Astrocyte (in vitro differentiated cells and primary cell): ENCODE results near the gene PTPRN2. TPM values are rescaled to one million over a fixed set of nuclear protein-coding genes. Genes with fewer than 3 reads are reported as not detected.

ENCODE experiments used
- DNase-seq: peaks from one replicate; pipeline ENCODE4 v3.0.0-alpha.2; 2010; ENCODE audit warnings: low read depth
- FAIRE-seq: peaks from 2 replicates; lab custom pipeline; 2011; peaks lifted over from hg19 to GRCh38; lab: Jason Lieb, UNC
- H2AFZ ChIP-seq: 2 replicates; pipeline ENCODE4 v1.6.0; 2012; ENCODE audit warnings: low read depth, low read length, inconsistent platforms
- H3K27ac ChIP-seq: 2 replicates; pipeline ENCODE4 v1.5.1; 2011; ENCODE audit warnings: low read depth, low read length, inconsistent platforms
- H3K27me3 ChIP-seq: 2 replicates; pipeline ENCODE4 v1.6.0; 2011; ENCODE audit warnings: low read length, inconsistent platforms; ENCODE audit not compliant: insufficient read depth
- H3K36me3 ChIP-seq: 2 replicates; pipeline ENCODE4 v1.5.1; 2011; ENCODE audit warnings: low read length, inconsistent platforms; ENCODE audit not compliant: insufficient read depth
- H3K4me1 ChIP-seq: 2 replicates; pipeline ENCODE4 v1.5.1; 2011; ENCODE audit warnings: low read length, inconsistent platforms; ENCODE audit not compliant: insufficient read depth
- H3K4me2 ChIP-seq: 2 replicates; pipeline ENCODE4 v1.6.0; 2012; ENCODE audit warnings: low read length, inconsistent platforms
- H3K4me3 ChIP-seq: 2 replicates; pipeline ENCODE4 v1.5.1; 2011; ENCODE audit warnings: low read depth, mild to moderate bottlenecking, low read length, inconsistent platforms; ENCODE audit not compliant: insufficient read depth
- H3K79me2 ChIP-seq: 2 replicates; pipeline ENCODE4 v1.6.0; 2012; ENCODE audit warnings: mild to moderate bottlenecking, low read length, inconsistent platforms; ENCODE audit not compliant: insufficient read depth
- H3K9ac ChIP-seq: 2 replicates; pipeline ENCODE4 v1.6.0; 2012; ENCODE audit warnings: mild to moderate bottlenecking, low read length, inconsistent platforms
- H3K9me3 ChIP-seq: 2 replicates; pipeline ENCODE4 v1.5.1; 2012; ENCODE audit warnings: low read depth, mild to moderate bottlenecking, low read length, inconsistent platforms; ENCODE audit not compliant: insufficient read depth
- H4K20me1 ChIP-seq: 2 replicates; pipeline ENCODE4 v1.6.0; 2012; ENCODE audit warnings: low read length, inconsistent platforms; ENCODE audit not compliant: insufficient read depth
- H3K27ac Mint-ChIP-seq: one replicate; pipeline ENCODE4 v1.8.0; 2021; ENCODE audit warnings: mild to moderate bottlenecking, mixed read lengths; ENCODE audit not compliant: unreplicated experiment
- H3K27me3 Mint-ChIP-seq: one replicate; pipeline ENCODE4 v1.8.0; 2021; ENCODE audit warnings: low read depth, mixed read lengths; ENCODE audit not compliant: unreplicated experiment
- H3K36me3 Mint-ChIP-seq: one replicate; pipeline ENCODE4 v1.8.0; 2021; ENCODE audit warnings: low read depth, mixed read lengths; ENCODE audit not compliant: unreplicated experiment
- H3K4me1 Mint-ChIP-seq: one replicate; pipeline ENCODE4 v1.8.0; 2021; ENCODE audit warnings: low read depth, mixed read lengths; ENCODE audit not compliant: unreplicated experiment
- H3K4me3 Mint-ChIP-seq: one replicate; pipeline ENCODE4 v1.8.0; 2021; ENCODE audit warnings: mild to moderate bottlenecking, moderate library complexity, mixed read lengths; ENCODE audit not compliant: unreplicated experiment
- H3K9me3 Mint-ChIP-seq: one replicate; pipeline ENCODE4 v1.8.0; 2021; ENCODE audit warnings: mild to moderate bottlenecking, mixed read lengths; ENCODE audit not compliant: unreplicated experiment
- EZH2 ChIP-seq: IDR thresholded peaks from 2 replicates; pipeline ENCODE4 v1.6.1; 2012; ENCODE audit warnings: mild to moderate bottlenecking, low read length, inconsistent platforms; ENCODE audit not compliant: insufficient read depth
- total RNA-seq: library from RNA; stranded (reverse); gene quantifications from 2 replicates; pipeline ENCODE4 v1.2.1, GENCODE V29; 2021
- TF ChIP-seq, protein P1 (sequence below): IDR thresholded peaks from 2 replicates; pipeline ENCODE4 v1.5.1; 2011; ENCODE audit warnings: low read depth, mild to moderate bottlenecking, inconsistent platforms, low read length, moderate library complexity; ENCODE audit not compliant: insufficient read depth

PTPRN2 gene
- total RNA-seq, 1 donor from 2014 or later: 0.09 TPM

DNA sequence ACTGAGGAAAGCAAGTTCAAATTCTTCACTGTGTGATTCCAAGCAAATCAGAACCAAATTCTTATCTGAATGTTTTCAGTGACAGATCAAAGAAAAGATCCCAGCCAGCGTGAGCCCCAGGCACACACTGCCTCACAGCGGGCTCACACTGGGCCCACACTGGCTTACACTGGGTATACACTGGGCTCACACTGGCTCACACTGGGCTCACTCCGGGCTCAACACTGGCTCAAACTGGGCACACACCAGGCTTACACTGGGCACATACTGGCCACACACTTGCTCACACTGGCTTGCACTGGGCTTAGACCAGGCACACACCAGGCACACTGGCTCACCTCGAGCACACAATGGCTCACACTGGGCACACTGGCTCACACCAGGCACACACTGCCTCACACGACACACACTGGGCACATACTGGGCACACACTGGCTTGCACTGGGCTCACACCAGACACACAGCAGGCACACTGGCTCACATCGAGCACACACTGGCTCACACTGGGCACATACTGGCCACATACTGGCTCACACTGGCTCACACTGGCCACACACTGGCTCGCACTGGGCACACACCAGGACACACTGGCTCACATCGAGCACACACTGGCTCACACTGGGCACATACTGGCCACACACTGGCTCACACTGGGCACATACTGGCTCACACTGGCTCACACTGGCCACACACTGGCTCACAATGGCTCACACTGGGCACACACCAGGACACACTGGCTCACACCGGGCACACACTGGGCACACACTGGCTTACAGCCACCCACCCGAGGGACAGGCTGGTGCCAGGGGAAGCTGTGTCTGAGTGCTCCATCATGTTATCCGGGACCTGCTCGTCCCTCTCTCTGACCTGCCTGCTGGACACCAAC lies 156.3 kb downstream of the PTPRN2 start:
- H3K36me3 ChIP-seq: no peaks in the 10 kb centered on the region
- no peak overlapping the region for H2AFZ ChIP-seq
- Mint-ChIP-seq H3K36me3 (no peaks in the 10 kb centered on the region), H3K4me1 (peaks cover 7% of the 10 kb centered on the region), H3K27me3 (no peaks in the 10 kb centered on the region), H3K27ac (no peak overlapping the region), H3K4me3 (no peak overlapping the region), H3K9me3 (peaks cover 8% of the 10 kb centered on the region)
- no peaks in the 10 kb centered on the region for H4K20me1 ChIP-seq
- DNase-seq (no peak), FAIRE-seq (no peak)
- peaks cover 4% of the 10 kb centered on the region for H3K9me3 ChIP-seq
- no peak for TF ChIP-seq EZH2
- TF ChIP-seq, protein P1, sequence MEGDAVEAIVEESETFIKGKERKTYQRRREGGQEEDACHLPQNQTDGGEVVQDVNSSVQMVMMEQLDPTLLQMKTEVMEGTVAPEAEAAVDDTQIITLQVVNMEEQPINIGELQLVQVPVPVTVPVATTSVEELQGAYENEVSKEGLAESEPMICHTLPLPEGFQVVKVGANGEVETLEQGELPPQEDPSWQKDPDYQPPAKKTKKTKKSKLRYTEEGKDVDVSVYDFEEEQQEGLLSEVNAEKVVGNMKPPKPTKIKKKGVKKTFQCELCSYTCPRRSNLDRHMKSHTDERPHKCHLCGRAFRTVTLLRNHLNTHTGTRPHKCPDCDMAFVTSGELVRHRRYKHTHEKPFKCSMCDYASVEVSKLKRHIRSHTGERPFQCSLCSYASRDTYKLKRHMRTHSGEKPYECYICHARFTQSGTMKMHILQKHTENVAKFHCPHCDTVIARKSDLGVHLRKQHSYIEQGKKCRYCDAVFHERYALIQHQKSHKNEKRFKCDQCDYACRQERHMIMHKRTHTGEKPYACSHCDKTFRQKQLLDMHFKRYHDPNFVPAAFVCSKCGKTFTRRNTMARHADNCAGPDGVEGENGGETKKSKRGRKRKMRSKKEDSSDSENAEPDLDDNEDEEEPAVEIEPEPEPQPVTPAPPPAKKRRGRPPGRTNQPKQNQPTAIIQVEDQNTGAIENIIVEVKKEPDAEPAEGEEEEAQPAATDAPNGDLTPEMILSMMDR: no peak
- H3K27me3 ChIP-seq: no peaks in the 10 kb centered on the region
- H3K4me1 ChIP-seq: no peaks in the 10 kb centered on the region
- H3K4me3 ChIP-seq: no peak overlapping the region
- H3K27ac ChIP-seq: peak overlapping the region; percentile 42
- H3K9ac ChIP-seq: no peak overlapping the region
- H3K79me2 ChIP-seq: no peaks in the 10 kb centered on the region
- no peak overlapping the region for H3K4me2 ChIP-seq

DNA sequence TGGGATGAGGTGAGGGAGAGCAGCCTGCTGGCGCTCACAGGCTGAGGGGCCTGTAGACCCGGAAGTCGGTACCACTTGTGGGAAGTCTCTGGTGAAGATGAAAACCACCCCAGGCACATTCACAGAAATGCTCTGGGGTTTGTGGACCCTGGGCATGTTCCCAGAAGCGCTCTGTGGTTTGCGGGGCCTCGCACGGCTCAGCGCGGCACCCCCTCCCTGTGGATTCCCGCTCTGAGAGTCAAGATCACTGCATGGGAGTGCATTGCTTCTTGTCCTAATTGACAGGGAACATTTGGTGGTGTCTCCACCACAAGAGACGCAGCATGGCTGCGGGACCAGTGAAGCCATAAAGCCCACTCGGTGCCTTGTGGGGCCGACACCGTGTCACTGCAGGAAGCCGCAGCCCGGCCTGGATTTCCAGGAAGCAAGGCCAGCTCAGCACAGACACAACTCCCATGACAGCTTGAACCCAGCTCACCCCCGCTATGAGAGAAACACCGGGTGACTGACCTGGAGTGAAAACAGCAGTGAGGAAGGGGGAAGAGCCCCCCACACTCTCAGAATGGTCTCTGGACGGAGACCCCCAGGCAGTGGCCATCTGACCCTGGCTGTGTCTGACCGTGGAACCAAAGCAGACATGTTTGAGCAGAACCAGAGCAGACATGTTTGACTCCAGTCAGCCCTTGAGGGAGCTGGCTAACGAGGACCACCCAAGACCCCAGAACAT lies 157.2 kb downstream of the PTPRN2 start:
- Mint-ChIP-seq H3K4me1 (peaks cover 7% of the 10 kb centered on the region), H3K27me3 (no peaks in the 10 kb centered on the region), H3K4me3 (no peak overlapping the region), H3K9me3 (peaks cover 5% of the 10 kb centered on the region), H3K27ac (no peak overlapping the region), H3K36me3 (no peaks in the 10 kb centered on the region)
- Histone ChIP-seq H3K4me3 (no peak overlapping the region), H3K4me1 (no peaks in the 10 kb centered on the region), H3K9me3 (peaks cover 4% of the 10 kb centered on the region), H2AFZ (no peak overlapping the region), H3K27me3 (no peaks in the 10 kb centered on the region), H3K27ac (no peak overlapping the region), H3K36me3 (no peaks in the 10 kb centered on the region), H4K20me1 (no peaks in the 10 kb centered on the region), H3K4me2 (no peak overlapping the region), H3K79me2 (no peaks in the 10 kb centered on the region), H3K9ac (no peak overlapping the region)
- no peak for TF ChIP-seq EZH2
- TF ChIP-seq, protein P1: no peak
- DNase-seq (no peak), FAIRE-seq (no peak)
